GM12873 (cell line): Measurements from ENCODE around the gene CFAP99.

Source experiments
- TF ChIP-seq, protein P1 (sequence below): IDR thresholded peaks from 2 replicates; pipeline ENCODE4 v1.5.1; 2012; ENCODE audit warnings: low read depth, mild to moderate bottlenecking, moderate library complexity, low read length, control low read depth; ENCODE audit not compliant: insufficient read depth; ENCODE audit errors: missing control alignments

CFAP99 gene

GRCh38 chr4:2494992-2495391 lies 76.2 kb downstream of the CFAP99 start:
- TF ChIP-seq, protein P1, sequence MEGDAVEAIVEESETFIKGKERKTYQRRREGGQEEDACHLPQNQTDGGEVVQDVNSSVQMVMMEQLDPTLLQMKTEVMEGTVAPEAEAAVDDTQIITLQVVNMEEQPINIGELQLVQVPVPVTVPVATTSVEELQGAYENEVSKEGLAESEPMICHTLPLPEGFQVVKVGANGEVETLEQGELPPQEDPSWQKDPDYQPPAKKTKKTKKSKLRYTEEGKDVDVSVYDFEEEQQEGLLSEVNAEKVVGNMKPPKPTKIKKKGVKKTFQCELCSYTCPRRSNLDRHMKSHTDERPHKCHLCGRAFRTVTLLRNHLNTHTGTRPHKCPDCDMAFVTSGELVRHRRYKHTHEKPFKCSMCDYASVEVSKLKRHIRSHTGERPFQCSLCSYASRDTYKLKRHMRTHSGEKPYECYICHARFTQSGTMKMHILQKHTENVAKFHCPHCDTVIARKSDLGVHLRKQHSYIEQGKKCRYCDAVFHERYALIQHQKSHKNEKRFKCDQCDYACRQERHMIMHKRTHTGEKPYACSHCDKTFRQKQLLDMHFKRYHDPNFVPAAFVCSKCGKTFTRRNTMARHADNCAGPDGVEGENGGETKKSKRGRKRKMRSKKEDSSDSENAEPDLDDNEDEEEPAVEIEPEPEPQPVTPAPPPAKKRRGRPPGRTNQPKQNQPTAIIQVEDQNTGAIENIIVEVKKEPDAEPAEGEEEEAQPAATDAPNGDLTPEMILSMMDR = no peak

- TF ChIP-seq, protein P1 = no peak
Observed at GRCh38 chr4:2497324-2497723, 78.6 kb downstream of the CFAP99 start.

- TF ChIP-seq, protein P1 = peak; percentile 18
Observed at GRCh38 chr4:2497931-2498330, 79.2 kb downstream of the CFAP99 start.

- TF ChIP-seq, protein P1 = no peak
Observed at GRCh38 chr4:2500547-2500946, 81.8 kb downstream of the CFAP99 start.

- TF ChIP-seq, protein P1 = no peak
Observed at GRCh38 chr4:2501034-2501594, 82.4 kb downstream of the CFAP99 start.

DNA sequence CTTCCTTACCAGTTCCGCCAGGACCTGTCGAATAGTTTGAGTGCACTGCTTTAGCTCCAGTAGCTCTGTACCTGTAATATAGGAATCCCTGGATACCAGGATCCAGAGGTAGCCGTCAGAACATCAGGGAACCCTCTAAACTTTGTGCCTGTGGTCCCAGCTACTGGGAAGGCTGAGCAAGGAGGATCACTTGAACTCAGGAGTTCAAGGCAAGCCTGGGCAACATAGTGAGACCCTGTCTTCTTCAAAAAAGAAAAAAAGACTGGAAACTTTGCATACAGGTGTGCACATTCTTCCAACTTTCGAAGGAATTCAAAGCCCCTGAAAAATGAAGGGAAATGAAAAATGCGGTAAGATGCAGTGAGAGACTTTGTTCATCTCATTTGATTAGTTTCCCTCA lies 85.1 kb downstream of the CFAP99 start:
- TF ChIP-seq, protein P1 = no peak

GRCh38 chr4:2507259-2507658 lies 88.5 kb downstream of the CFAP99 start:
- TF ChIP-seq, protein P1 = no peak

GRCh38 chr4:2507855-2508254 lies 89.1 kb downstream of the CFAP99 start:
- TF ChIP-seq, protein P1 = no peak
